ENCODE data around the gene LIPE.

Gene LIPE

GRCh38 chr19:42352301-42353259 lies 74.6 kb downstream of the LIPE start:
- DNase-seq, result no peak
